Stimulated activated CD4-positive, alpha-beta T cell treated with anti-CD3 and anti-CD28 coated beads, TNF-alpha, amount 100 ng/mL, for 1 hour (primary cell): ENCODE results near the gene SVBP.

Experiments used
- DNase-seq, 3 donors: peaks; one replicate each; pipeline ENCODE4 v3.0.0-alpha.2; 2020; ENCODE audit warnings: low read depth in 3 of 3, low spot score in 1 of 3

The SVBP gene

DNA sequence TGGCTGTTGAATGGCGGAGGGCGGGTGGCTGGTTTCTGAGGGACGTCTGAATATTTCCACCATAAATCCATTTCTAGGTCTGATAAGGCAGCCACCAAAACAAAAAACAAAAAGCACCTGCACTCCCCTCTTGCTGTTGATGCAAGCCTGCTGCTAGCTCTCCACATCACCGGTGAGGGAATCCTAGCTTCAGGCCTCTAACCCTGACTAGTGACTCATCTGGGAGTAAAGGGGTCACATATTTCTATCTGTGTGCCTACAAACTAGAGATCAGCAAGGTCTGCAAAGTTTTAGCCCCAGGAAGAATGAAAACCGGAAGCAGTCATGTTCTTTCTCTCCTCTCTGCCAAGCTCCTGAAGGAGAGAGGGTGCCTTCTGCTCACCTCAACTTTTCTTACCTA, 10.6 kb downstream of the SVBP start:
- no peak for DNase-seq

DNA sequence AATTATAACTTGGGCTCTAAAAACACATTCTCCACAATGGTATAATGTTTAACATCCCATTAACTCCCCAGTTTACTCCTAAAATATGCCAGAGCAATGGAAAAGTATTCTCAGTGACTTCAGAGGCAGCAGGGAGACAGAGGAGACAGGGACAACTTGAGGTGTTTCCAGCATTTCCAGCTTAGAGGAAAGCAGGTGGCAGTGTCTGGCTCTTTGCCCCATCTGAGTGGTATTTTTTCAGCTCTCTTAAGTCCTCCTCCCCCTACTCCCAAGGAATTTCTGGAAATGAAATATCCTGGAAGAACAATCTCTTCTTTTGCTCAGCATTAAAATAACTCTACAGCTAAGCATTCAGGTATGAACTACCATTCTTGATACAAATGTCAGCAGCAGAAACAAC, 11.0 kb downstream of the SVBP start:
- DNase-seq, result no peak

DNA sequence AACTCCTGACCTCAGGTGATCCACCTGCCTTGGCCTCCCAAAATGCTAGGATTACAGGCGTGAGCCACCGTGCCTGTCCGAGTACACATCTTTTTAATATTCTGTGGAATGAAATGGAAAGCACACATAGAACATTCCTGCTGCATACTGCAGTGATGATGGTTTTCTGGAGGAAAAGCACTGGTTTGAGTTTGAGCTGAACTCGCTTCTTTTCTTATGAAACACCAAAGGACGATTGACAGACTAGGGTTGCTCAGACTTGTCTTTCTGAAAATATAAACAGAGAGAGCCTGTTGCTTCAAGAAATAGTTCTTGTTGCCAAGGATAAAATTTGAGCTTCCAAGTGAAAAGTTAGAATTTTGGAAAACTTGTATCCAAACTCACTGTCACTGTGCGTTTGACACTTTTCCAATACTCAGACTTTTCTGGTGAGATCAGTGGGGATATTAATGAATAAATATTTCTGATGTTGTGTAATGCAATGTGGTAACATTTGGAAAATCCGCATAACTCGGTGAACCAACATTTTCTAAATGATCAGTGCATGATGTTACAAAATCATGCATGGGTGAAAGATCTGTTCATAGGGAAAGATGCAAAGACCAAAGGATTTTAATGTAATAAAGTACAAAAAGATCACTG, 15.2 kb downstream of the SVBP start:
- no peak for DNase-seq

DNA sequence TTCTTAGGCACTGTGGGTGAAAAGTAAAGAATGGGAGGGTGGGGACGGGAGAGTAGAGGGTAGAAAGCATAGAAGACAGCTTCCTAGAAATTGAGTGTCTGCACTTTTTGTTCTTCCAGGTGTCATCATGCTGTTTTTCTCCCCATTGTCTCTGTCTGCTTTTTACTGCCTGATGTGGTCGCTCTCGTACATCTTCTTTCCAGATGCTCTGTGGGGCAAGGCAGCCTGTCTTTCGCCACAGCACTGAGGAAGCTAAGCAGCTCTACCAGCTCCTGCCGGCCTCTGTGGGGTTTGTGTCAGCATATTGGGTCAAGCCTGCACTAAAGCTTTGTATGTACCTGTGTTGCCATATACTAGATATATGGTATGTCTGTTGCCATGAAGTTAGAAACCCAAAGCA, 19.2 kb downstream of the SVBP start:
- DNase-seq, result no peak

DNA sequence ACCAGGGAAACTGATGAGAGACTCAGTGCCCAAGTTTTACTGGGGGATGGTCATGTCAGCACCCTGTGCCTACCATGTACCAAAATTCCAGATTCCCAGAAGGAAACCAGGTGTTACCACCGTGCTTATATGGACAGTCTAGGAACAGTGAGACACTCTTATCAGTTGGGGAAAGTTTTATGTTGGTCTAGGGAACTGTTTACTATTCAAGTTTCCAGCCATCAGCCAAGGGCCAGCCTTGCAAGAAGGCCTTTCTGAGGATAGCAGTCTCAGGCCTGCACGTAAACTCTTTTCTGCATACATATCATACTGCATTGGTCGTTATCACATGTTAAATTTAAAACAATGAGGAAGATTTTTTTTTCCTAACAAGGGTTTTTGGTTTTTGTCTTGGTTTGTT, 19.8 kb downstream of the SVBP start:
- DNase-seq, result no peak

DNA sequence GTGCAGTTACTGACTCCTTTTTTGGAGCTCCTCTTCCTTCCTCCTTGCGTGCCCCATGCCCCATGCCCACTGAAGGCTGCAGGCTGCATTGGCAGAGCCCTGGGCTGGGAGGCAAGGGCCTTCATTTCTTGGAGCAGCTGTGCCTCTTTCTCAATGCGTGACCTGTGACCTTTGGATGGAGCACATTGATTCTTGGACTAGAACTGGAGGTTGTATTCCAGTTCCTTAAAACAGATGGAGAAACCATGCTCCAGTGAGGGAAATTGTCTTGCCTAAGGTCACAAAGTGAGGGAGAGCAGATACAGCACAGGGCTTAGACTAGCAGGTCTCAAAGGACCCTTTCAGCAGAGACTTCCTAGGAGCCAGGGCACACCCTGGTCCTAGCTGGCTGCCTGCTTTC, 23.4 kb downstream of the SVBP start:
- DNase-seq, result no peak

DNA sequence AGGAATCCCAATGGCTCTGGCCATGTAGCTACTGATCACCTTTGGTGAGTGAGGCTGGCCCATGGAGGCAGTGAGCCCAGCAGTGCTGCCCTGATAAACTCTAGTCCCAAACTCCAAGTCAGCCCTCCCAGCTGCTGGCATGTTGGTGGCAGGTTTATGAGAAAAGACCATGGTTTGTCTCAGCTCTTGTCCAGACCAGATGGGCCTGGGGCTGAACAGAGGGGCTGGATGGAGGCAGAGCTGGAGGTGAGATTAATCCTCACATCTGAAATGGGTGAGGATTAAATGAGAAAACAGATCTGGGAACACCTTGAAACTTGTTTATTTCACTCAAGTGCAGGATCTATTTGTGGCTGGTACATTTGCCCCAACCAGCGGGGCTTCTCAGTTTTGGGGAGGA, 29.2 kb downstream of the SVBP start:
- no peak for DNase-seq

DNA sequence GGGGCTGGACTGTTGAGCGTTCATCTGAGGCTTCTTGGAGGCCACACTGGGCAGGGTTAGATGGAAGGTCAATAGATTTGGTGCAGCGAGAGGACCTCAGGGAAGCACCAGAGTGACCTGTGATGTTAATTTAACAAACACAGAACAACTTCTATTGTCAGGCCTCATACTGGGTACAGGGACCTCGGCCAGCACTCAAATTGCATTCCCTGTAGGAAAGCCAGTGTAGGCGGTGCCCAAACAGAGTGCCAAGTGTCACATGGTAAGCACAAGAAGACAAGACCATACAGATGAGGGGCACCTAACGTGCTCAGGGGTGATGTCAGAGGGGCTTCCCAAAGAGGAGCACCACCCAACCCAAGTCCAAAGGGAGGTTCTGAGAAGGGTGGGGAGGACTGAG, 31.1 kb downstream of the SVBP start:
- DNase-seq, result no peak

DNA sequence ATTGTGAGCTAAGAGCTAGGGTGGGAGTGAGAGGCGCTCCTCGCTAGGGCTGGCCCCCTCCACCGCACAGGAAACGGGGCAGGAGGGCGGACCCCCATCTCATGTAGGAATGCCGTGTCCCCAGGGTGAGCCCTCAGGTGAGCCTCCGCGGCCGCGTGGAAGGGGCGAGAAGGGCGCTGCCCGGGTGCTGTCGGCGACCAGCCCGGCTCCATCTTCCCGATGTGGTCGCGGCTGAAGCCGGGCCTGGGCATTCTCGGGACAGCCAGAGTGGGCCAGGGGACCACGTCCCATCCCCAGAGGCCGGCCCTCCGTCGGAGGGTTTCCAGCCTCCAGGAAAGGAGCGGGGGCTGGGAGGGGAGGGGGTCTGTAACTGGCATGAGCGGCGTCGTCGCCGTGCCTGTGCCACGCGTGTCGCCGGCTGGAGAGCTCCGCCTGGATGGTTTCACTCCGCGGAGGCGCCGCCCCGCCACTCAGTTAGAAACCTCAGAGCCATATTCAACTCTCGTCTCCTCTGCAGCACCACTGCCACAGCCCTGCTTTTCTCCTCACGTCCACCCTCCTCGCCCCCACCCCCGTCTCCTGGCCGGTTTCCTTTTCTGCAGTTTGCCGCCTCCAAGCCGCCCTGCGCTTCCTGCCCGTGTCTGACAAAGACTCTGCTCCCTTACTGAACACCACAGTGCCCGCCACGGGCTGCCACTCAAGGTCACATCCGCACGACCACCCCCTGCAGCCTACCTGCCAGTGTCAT, 32.1 kb downstream of the SVBP start, which contains the start of gene TMEM269:
TMEM269 (plus strand) TSS at position 46 of the 748 bp plus-strand sequence. CDS start 4,903 bp downstream, outside the sequence.
- DNase-seq, result peak in 2 of 3 donors; percentile 12 to 24

DNA sequence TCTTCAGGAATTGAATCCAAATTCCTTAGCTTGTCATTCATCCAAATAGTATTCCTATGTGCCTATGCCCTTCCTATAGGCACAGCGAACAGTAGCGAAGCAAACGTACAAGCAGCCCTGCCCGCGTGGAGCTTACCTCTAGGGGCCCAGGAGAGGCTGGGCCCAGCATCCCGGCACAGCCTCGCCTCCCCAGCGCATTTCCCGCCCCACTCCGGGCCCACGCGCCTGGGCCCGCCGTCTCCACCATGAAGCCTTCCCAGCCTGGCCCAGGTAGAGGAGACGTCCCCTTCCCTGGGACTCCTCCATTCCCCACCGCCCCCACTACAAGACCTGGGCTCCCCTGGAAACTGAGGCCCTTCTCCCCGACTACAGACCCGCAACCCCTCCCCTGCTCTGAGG, 32.7 kb downstream of the SVBP start:
- DNase-seq, result no peak

DNA sequence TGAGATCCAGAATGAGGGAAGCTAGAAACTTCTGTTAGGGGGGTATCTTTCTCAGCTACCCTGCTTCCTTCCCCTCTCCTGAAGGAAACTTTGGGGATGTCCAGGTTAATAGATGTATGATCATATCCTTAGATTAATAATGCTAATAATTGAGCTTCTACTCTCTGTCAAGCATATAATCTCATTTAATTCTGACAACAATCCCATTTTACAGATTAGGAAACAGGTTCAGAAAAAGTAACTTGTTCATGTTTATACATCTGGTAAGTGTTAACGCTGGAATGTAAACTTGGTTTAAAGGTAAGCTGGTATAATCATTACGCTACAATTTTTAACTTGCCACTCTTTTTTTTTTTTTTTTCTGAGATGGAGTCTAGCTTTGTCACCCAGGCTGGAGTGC, 34.1 kb downstream of the SVBP start:
- DNase-seq, result no peak

DNA sequence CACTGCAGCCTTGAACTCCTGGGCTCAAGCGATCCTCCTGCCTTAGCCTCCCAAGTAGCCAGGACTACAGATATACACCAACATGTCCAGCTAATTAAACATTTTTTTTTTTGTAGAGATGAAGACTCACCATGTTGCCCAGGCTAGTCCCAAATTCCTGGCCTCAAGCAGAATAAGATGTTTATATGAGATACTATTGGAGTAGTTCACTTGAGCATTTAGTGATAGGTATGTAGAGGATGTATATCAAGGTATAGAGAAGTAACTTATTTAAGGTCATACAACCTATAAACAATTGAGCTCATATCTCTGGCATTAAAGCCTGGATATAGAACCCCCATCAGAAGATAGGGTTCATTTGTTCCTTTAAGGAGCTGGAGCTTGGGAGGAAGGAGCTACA, 37.0 kb downstream of the SVBP start:
- no peak for DNase-seq

DNA sequence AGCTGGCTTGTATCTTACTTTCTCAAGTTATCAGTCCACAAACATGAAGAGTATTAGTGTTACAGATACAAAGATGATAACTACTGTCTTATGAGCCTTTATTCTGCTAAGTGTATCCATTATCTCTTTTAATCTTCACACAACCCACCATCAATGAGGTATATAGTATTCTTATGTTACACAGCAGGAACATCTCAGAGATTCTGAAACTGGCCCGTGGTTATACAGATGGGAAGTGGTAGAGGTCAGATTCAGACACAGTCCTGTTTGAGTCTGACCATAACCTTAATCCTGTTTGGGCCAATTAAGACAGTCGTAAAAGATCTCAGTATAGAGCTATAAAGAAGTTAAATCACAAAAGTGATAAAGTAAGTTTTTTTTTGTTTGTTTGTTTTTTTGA, 37.5 kb downstream of the SVBP start:
- DNase-seq, result no peak

DNA sequence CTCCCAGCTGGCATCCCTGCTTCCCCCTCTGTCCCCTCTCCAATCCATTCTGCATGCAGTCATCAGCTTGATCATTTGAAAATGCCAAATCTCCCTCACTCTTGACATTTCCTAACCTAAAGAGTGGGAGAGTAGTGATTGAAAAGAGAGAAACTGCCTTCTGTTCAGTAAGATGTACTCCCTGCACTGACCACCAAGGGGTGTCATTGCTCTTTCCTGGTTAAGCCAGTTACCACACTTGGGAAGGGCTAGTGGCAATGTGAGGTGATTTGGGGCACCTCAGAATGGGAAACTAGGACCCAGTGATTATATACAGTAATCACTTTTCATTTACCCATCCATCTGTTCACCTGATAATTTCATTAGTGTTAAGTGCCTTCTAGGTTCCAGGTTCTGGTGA, 39.3 kb downstream of the SVBP start:
- DNase-seq, result no peak

DNA sequence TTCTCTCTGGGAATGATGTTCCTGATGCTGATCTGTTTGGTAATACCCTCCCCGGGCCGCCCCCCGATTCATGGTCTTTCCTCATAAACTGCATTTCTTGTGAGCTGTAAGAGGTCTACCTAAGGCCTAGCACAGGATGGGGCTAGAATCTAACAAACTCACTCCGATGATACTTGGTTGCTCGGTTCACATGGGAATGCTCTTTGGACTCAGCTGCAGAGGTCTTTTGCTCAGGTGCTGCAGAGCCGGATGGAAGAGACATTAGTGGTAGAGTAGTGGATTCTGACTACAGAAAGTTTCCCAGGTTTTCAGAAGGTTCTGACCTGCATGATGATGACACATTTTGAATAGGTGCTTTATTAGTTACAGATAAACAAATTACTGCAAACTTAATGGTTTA, 40.7 kb downstream of the SVBP start:
- no peak for DNase-seq

DNA sequence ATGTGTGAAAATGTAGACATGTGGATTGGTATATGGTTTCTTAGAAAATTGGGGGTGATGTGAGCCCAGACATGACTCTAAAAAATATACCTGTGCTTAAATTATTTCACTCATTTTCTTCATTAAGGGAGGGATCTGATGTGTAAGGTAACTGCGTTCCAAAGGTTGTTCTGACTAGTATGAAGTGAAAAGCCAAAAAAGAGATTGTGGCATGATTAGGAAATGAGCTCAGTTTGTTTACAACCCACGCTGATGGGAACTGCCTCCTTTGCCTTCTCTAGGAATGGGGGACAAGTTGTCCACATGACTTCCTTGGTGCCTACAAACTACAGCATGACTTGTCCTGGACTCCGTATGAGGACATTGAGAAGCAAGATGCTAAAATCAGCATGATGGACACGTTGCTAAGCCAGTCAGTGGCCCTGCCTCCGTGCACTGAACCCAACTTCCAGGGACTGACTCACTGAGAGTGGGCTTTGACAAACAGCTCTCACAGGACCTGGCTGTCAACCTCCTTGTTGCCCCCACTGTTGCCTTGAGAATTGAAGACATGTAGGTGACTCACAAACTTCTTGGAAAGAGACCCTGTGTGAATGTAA, 42.2 kb downstream of the SVBP start:
- DNase-seq, result no peak

DNA sequence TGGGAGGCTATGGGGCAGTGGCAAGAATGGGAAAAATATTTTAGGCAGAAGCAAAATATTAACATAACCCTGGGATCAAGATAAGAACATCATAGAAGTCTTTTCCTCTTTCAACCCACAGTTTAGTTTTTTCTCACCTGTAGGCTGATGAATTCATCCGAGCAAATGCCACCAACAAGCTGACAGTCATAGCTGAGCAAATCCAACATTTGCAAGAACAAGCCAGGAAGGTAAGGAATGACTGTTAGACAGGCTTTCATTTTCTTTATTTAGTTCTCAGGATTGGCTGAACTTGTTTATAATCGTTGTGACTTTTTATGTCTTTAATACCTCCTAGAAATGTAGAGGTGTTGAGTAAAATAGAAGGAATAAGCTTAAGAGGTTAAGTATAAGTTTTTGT, 43.8 kb downstream of the SVBP start:
- DNase-seq, result no peak

DNA sequence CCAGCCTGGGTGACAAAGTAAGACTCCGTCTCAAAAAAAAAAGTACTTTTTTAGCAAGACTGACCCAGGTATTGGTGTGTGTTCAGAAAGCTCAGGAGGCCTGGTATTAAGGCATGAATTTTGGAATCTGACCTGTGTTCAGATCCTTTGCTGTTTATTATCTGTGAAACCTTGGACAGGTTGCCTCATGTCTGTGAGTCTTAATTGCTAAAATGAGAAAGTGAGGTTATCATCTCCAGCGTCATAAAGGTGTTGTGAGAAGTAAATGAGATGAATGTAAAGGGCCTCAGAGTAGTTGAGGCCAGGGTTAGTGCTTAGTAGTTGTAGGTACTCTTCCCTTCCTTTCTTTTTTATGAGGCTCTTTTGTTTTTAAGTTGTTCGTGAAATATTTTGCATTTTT, 47.4 kb downstream of the SVBP start:
- DNase-seq, result no peak

DNA sequence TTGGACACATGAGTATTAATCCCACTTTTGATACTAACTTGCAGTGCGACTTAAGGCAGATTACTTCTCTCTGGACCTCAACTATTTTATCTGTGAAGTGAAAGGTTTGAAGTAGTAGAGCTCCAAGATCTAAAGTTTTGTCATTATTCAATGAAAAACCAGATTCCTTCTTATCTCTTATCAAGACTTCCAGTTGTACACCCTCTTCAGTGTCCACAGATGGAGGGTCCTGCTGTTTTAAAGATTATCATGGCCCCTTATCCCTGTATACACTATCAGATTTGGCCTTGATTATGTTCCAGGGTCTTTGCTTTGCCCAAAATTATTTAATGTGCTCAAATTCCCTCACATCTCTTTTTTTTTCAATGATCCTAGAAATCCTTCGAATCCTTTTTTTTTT, 49.0 kb downstream of the SVBP start:
- DNase-seq, result no peak

DNA sequence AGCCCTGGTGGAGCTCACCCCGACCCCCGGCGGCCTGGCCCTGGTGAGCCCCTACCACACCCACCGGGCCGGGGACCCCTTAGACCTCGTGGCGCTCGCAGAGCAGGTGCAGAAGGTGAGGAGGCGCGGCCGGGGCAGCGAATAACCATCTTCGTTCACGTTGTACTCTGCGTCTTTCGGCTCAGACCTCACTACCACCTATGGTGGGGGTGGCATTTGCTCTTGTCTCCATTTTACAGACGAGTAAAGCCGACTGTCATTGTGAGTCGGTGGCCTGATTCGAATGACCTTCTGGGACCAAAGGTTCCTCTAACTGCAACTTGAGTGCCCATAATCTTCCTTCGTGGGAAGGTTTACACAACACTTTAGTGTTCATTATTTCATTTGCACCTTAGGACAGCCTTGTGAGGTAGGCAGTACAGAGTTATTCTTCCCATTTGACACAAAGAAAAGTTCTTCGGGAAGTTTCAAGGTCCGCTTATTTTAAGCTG, 49.6 kb downstream of the SVBP start:
- no peak for DNase-seq

DNA sequence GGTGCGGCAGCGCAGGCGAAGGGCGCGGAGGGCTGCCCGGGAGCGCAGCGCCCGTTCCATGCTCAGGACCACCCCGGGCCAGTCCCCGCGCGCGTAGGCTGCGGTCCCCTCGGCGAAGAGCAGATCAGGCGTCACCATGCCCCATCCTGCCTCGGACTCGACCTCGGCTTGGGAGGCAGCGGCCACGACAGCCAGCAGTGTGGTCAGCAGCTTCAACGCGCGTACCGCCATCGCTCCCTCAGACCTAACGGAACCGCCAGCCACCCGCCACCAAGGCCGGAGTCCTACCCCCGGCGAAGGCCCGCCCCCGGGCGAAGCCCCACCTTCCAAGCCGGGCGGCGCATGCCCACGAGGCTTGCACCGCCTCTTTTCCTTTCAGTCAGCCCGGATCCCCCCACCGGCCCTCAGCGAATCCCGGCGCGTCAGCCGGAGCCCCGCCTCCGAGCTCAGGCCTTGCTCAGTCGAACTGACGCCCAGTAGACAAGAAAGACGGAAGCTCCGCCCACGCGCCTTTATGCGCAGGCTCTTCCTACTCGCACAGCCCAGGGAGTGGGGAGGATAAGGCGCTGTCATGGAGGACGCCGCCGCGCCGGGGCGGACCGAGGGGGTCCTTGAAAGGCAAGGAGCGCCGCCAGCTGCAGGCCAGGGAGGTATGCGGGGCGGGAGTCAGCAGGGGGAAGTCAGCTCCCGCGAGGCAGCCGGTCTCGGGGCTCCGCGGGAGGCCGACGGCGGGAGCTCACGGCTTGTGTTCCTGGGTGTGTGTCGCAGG, 50.3 kb downstream of the SVBP start, which contains the start of the genes C1orf50 and P3H1:
C1orf50 (plus strand) TSS at position 509 of the 769 bp plus-strand sequence; CDS start at position 572, 63 bp downstream.
P3H1 (minus strand) TSS at position 288 of the 769 bp plus-strand sequence; CDS start at position 231, 57 bp downstream.
- peak; percentile 98 to 99 (median 99) for DNase-seq
